NCI-H748 (cell line): ENCODE results near the gene SGPP2.

Experiments
- DNase-seq: peaks from one replicate; lab custom pipeline; 2025; ENCODE audit not compliant: unreplicated experiment; lab: John Stamatoyannopoulos, UW

The SGPP2 gene

DNA sequence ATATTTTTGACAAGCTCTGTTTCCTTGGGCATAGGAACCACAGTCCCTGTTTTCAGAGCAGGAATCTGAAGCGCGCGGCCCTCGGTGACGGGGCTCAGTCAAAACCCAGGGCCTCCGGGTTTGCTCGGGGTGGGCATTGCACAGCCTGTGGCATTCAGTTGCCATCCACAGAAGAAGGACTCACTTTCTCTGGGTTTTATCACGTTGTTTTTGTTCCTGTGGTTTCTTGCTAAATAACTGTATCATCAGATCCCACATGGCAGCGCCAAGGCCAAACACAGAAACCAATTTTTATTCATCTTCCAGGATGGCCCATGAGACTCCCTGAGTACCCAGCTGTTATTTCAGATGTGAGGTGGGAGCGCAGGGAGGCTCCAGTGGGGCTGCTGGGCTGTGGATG, 35.6 kb downstream of the SGPP2 start:
- no peak for DNase-seq

DNA sequence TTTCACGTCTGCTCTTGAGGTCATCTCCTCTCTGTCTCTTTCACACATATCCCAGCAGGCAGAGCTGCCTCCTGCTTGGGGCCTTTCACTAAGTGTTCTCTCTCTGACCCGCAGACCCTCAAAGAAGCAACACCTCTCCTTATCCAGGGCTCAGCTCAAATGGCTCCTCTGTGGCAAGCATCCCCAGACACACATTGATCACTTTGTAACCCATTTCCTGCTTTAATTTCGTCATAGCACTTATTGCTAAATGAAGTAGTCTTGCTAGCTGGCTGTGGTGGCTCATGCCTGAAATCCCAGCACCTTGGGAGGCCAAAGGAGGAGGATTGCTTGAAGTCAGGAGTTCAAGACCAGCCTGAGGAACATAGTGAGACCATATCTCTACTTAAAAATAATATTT, 41.4 kb downstream of the SGPP2 start:
- no peak for DNase-seq

DNA sequence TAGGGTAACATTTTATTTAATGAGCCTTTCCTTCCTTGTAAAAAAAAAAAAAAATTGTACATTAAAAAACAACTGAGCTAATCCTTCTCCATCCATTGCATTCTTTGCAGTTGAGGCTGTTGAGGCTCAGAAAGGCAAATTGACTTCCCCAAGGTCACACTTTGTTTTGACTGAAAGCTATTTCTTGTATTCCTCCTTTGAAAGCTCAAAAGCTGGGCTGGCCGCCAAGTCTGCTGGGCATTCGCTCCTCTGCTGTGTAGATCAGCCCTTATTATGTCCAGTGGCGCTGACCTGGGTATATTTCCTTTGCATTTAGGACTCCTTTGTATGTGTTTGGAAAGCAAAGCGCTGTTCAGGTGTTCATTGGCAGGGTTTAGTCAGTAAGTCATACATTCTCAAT, 44.0 kb downstream of the SGPP2 start:
- DNase-seq: peak; percentile 69

DNA sequence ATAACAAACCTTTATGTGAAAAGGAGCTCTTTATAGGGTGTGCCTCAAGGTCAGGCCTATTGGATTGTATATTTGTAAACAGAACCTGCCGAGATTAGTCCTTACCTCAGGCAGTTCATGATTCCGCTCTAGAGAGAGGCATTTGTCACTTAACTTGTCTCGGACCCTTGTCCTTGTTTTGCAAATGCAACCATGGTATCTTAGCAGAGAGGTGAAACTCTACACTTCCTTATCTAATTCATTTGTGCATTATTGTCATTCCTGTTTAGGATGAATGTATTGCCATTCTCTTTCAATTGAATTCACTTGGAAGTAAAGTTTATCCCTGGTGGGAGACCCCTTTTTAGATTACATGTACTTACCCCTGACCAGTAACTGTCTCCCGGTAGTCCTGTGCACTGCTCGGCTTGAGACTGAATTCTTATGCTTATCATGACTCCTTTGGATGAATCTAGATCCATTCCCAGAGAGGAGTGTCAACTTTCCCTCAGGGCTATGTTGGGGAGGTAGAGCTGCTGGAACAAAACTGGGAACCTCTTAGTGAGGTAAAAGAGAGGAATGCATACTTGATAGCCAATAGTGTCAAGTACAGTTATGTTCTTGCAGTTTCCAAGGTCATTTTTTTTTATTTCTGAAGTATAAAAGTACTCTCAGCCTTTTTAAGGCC, 46.6 kb downstream of the SGPP2 start:
- no peak for DNase-seq

DNA sequence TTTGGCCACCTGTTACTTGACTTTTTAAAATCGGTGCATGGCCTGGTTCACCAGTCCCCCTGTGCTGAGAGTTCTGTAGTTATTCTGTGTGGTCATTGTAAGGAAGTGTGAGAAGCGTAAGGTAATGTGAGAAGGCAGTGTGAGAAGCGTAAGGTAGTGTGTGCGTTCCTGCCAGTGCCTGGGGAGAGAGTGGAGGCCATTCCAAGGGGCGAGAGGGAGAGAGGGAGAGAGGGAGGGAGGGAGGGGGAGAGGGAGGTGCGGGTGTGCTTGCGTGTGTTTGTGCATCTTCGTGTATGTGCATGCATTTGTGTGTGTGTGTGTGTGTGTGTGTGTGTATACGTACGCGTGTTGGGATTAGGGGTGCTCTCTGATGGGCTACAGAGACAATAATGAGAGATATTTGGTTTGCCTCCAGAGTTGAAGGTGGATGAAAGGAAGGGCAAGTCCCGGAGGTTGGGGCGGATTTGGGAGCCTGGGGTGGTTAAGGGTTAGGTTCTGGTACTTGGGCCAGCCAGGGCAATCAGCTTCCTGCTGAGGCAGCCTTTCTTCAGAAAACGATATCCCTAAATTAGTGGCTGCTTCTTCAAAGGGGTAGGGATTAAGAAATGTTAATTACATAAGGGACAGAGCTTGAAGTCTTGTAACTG, 53.7 kb downstream of the SGPP2 start:
- DNase-seq: no peak

DNA sequence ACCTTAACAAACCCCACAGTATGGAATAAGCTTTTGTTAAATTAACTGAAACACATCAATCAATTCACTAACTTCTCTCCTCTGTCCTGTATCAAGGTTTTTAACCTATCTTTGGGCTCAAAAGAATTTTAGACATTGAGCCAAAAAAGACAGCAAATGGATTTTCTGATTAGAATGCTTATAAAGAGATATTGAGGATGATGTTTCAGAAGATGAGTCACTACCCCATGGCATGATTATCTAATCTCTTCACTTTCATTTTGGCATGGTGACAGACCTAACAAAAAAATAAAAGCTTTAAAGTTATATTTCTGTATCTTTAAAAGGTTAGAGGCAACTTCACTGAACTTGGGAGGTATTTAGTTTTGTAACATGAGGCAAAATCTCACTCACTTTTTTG, 55.5 kb downstream of the SGPP2 start:
- DNase-seq: no peak

DNA sequence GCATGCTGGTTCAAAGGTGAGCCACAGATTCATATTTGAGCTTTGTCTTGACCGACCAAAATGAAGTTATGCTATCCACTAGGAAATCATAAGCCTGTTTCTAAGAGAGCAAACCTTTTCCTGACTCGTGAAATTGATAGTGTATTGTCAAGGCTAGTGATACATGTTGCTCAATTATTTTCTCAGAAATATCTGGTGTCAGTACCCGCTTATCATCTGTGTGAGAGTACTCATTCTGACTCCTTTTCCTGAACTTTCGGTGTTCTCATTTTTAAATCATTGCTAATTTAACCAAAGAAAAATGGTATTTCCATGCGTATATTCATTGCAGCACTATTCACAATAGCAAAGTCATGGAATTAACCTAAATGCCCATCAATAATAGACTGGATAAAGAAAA, 56.2 kb downstream of the SGPP2 start:
- DNase-seq: no peak

DNA sequence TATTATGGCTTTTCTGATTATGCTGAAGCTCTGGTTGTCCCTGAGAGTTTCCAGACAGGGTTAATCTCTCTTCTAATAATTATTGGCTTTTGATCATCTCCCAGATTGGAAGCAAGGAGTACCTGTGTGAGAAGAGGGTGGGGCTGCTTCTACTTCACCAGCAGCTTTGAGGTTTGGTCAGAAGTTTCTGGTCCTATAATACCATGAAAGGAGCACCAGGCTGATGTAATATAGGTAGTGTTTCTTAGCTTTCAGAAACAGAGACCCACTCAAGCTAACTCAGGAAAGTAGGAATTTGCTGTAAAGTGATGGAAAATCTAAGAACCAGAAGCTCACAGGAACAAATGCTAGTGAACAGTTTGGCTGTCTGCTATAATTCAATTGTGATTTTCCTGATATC, 57.6 kb downstream of the SGPP2 start:
- DNase-seq: no peak

DNA sequence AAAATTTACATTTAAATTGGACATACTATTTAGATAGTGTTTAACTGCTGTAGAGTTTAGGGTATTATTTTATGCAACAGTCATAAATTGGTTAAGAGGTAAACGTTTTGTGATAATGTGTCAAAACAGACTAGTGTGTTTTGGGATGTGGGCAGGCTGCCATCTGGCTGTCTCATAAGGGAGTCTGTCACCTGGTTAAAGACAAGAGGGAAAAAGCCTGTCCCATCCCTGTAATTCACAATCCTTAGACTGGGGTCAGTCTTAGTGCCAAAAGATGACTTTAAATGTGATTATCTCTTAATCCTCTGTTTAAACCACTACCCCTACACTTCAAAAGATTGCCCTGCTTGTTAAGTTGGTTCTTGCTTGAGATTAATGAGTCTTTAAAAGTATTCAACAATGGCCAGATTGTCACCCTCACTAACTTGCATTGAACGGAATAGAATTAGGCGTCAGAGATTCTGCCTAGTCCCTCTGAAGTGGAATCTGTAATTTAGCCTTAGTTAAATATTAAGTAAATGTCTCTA, 59.2 kb downstream of the SGPP2 start:
- peak; percentile 49 for DNase-seq

DNA sequence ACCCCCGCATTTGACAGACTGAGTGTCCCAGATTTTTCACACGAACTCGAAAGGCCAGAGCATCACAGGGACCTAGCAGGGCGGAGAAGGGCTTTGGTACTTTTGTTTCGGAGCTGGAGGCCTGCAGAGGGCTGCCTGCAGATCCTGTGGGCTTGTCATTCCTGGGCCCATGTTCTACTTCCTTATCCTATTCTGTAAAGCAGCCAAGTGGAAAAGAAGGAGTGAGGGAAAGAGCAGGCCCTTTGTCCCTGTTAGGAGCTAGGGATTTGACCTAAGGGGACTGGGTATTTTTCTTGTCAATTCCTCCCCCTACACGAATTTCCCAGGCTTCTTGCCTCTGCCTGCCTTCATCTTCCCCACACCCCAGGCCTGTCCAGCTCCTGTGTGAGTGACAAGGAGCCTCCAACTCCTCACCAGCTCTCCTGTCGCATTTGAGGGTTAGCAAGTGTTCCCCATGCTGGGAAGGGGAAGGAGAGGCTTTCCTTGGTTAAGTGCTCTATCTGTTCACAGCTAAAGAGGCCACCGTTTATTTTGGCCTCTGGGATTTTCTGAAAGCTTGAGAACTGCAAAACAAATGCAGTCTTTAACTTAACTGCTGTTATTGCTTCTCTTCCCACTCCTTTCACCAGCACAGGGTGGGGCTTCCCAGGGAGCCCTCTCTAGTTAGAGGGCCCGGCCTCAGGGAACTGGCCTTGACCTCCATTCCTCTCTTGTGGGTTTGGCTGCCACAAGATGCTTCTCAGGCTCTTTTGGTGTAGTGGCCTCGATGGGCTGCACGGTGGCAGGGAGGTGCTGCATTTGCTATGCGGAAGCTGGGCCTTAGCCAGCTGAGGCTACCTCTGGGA, 61.2 kb downstream of the SGPP2 start:
- no peak for DNase-seq

DNA sequence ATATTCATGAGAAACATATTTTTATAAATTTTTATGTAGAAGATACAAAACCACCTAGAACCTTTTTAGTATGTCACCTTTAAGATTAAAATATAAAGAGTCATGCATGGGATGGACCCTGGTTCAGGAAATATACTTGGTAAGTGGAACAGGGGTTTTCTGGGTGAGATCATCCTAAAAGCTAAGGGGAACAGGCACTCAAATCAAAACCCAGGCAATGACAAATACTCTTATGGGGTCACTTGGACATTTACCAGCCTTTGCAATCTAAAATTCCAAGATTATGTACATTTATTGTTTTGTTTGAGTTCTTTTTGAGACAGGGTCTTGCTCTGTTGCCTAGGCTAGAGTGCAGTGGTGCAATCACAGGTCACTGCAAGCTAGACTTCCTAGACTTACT, 65.8 kb downstream of the SGPP2 start:
- no peak for DNase-seq

DNA sequence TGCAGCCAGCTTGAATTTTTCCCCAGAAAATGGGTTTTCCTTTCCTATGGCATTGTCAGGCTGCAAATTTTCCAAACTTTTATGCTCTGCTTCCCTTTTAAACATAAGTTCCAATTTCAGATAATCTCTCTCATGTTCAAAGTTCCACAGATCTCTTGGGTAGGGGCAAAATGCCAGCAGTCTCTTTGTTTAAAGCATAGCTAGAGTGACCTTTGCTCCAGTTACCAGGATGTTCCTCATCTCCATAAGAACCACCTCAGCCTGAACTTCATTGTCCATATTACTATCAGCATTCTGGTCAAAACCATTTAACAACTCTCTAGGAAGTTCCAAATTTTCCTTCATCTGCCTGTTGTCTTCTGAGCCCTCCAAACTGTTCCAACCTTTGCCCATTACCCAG, 68.3 kb downstream of the SGPP2 start:
- DNase-seq: no peak

DNA sequence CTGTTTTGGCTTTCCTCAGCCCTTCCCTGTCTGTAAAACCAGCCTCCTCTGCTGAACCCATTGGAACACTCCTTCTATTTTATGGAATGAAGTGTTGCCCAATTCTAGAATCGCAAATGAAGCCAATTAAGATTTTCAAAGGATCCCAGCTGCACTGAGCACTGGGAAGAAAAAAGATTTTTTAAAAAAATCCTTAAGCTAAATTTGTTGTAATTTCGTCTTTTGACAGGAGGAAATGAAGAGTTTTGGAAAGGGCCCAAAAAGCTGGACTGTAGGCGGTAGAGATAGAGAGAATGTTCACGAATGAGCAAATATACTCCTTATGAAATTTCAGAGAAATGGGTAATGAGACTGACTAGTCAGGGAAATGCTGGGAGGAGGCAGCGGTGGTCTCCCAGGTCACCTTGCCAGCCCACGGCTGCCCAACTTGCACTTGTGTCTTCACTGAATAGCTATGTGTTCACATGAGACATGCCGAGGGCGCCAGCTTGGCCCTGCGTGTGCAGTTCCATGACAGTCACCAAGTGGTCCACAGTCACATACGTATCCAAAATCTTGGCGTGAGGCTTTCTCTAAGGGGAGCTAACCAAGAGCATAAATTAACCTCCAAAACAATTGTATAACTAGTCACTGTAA, 69.9 kb downstream of the SGPP2 start:
- no peak for DNase-seq

DNA sequence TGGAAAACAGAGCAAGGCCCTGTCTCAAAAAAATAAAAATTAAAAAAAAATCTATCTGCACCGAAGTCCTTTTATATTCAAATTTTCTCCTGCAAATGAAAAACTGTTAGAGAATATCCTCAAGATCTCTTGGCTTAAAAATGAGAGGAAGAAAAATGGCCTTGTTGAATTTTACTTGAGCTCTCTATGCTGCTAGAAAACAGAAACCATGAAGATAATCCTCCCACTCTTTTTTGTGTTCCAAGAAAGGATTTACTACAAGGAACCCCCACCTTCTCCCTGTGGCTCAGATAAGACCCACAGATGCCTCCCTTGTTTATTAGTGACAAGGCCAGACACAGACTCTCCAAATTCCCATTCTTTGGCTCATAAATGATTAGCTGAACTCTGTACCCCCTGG, 71.0 kb downstream of the SGPP2 start:
- no peak for DNase-seq

DNA sequence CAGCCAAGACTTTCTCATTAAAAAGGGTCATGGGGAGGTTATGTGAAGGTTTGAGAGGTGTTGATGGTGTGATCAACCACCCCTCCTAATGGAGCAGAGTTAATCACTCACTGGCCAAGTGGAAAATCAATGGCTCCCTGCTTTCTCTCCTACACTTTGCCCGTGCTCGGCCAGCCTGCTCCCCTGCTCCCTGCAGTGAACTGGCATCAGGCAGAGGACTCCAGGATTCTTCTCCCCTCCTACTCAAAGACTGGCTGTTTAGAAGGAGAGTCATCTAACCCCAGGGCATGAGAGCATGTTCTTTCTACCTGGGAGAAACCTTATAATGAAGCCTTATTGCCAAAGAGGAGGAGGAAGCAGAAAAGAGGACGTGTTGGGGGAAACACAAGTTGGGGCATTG, 74.9 kb downstream of the SGPP2 start:
- no peak for DNase-seq

DNA sequence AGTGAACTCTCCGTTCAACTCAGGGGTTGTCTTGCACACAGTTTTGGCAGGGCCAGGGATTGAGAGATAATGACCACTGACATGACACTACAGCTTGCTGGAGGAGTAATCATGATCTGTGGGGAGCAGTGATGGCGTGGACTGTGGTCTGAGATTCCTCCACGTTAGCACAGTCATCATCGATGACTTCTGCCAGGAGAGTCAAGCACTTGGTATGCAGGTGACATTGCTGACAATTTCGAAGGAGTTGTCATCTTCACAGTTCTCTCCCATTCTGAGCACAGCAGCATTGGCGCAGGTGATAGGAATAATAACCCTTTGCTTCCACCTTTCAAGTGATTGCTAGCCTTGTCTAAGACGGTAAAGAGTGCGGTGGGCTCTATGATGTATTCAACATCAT, 79.8 kb downstream of the SGPP2 start:
- no peak for DNase-seq

DNA sequence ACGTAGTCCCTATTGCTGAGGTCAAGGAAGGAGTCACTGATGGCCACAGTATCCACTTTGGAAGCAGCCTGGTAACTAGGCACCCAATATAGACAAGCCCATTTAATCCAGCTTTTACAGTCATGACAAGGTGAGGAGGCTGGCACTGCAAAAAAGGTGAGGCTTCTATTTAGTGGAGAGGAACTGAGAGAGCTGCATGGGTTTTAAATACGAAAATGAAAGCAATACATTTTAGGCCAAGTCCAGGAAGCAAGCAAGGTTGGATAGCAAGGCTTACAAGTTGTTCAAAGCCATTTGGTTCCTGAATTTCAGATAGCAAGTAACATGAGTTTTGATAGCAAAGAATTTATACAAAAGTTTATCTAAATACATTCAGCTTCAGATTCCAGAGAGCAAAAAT, 80.4 kb downstream of the SGPP2 start:
- no peak for DNase-seq

DNA sequence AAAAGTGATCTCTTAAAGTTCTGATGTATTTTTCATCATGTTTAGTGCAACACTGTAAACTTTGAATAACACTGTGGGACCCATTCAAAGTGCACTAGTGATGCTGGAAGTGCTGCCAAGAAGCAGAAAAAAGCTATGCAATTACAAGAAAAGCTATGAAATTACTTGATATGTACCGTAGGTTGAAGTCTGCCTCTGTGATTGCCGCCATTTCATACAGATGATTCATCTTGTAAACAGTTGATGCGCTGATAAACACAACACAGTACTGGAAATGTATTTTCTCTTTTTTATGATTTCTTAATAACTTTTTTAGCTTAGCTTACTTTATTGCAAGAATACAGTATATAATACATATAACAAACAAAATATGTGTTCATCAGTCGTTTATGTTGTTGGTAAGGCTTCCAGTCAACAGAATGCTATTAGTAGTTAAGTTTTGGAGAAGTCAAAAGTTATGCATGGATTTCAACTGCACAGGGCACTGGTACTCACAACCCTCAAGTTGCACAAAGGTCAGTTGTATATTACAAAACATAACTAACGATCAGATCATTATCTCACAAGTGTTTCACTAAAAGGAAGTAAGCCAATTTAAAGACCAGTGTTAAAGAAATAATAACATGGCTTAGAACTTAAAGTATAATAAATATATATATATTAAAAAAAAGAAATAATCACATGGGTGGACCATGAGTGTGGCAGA, 82.0 kb downstream of the SGPP2 start:
- DNase-seq: no peak

DNA sequence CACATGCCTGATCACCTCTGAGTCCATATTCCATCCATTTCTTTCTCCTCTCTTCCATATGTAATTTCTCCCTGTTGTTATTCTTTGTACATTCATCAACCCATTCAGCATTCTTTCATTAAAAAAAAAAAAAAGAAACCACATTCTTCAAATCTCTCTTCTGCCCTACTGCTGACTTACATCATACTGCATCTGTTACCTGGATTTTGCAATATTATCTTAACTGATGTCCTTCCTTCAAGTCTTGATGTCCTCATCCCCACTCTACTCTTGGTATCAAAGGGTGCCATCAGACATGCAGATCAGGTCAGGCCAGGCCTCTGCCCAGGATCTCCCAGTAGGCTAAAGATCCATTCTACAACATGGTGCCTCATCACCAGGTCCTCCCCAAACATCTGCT, 90.6 kb downstream of the SGPP2 start:
- DNase-seq: no peak

DNA sequence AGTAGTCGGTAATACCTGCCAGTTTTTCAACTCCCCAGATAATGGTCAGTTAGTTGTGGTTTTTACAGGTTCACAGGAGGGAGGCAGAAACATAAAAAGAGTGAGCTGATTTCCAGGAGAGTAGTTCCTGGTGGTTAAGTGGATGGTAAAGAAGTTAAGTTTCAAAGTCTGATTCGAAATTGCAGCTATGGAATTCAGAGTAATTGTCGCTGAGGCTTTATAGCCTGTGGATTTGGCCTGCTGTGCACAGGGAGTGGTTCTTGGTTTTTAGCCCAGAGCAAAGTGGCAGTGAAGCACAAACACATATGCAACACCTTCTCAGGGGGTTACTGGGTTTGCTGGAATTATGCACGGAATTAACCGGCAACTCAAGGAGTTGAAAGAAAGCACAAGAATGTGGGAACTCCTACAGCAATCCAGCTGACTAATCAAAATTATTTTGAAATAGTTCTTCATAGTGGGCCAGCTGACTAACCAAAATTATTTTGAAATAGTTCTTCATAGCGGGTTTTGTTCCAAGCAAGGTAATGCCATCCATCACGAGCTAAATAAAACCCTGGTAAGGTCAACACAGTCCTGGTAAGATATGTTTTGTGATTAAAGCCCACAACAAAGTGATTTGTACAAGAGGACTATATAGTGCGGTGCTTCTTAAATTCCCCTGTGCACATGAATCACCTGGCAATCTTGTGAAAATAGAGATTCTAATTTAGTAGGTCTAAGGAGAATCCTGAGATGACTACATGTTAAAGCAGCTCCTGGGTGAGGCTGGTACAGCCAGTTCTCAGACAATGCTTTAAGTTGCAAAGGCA, 94.4 kb downstream of the SGPP2 start:
- no peak for DNase-seq
